ENCODE data around the gene CARS2. TPM values are rescaled to one million over a fixed set of nuclear protein-coding genes. Genes with fewer than 3 reads are reported as not detected.

The CARS2 gene
- total RNA-seq, 2 donors from 2014 or later, result 43.0 to 82.6 TPM

GRCh38 chr13:110637747-110638146 lies 68.2 kb downstream of the CARS2 start:
- DNase-seq, result no peak
- H3K36me3 ChIP-seq, result peaks cover 15% of the 10 kb centered on the region
- no peak for TF ChIP-seq CTCF (IDR thresholded peaks at IDR 0.05)
- no peak overlapping the region for H3K9ac ChIP-seq (ENCODE audit: low read depth in 2 of 2, low read length in 2 of 2)
- intact Hi-C loops (cut with DNase I), result no loop called here
- no peaks in the 10 kb centered on the region for H3K9me3 ChIP-seq
- no peak overlapping the region for H3K27ac ChIP-seq
- H3K4me1 ChIP-seq, result no peaks in the 10 kb centered on the region
- no peaks in the 10 kb centered on the region for H3K27me3 ChIP-seq
- H3K4me3 ChIP-seq, result no peak overlapping the region

GRCh38 chr13:110637275-110637674 lies 68.6 kb downstream of the CARS2 start:
- Histone ChIP-seq H3K9ac (ENCODE audit: low read depth in 2 of 2, low read length in 2 of 2) (no peak overlapping the region), H3K4me3 (no peak overlapping the region), H3K36me3 (peaks cover 15% of the 10 kb centered on the region), H3K9me3 (no peaks in the 10 kb centered on the region), H3K27ac (no peak overlapping the region), H3K27me3 (no peaks in the 10 kb centered on the region), H3K4me1 (no peaks in the 10 kb centered on the region)
- intact Hi-C loops (cut with DNase I), result no loop called here
- no peak for DNase-seq
- no peak for TF ChIP-seq CTCF (IDR thresholded peaks at IDR 0.05)

- TF ChIP-seq CTCF (IDR thresholded peaks at IDR 0.05), result no peak
- DNase-seq, result no peak
- Histone ChIP-seq H3K4me1 (no peaks in the 10 kb centered on the region), H3K27me3 (no peaks in the 10 kb centered on the region), H3K9me3 (no peaks in the 10 kb centered on the region), H3K4me3 (no peak overlapping the region), H3K36me3 (peaks cover 15% of the 10 kb centered on the region), H3K9ac (ENCODE audit: low read depth in 2 of 2, low read length in 2 of 2) (no peak overlapping the region), H3K27ac (no peak overlapping the region)
- intact Hi-C loops (cut with DNase I), result no loop called here
These were observed 69.2 kb downstream of the CARS2 start for GRCh38 chr13:110636701-110637201.

GRCh38 chr13:110636053-110636475 lies 69.9 kb downstream of the CARS2 start:
- Histone ChIP-seq H3K9ac (ENCODE audit: low read depth in 2 of 2, low read length in 2 of 2) (no peak overlapping the region), H3K4me1 (no peaks in the 10 kb centered on the region), H3K9me3 (no peaks in the 10 kb centered on the region), H3K27ac (no peak overlapping the region), H3K36me3 (peaks cover 15% of the 10 kb centered on the region), H3K27me3 (no peaks in the 10 kb centered on the region), H3K4me3 (no peak overlapping the region)
- intact Hi-C loops (cut with DNase I), result no loop called here
- no peak for TF ChIP-seq CTCF (IDR thresholded peaks at IDR 0.05)
- no peak for DNase-seq

GRCh38 chr13:110635405-110636002 lies 70.4 kb downstream of the CARS2 start:
- no peak overlapping the region for H3K4me3 ChIP-seq
- peaks cover 15% of the 10 kb centered on the region for H3K36me3 ChIP-seq
- H3K9ac ChIP-seq (ENCODE audit: low read depth in 2 of 2, low read length in 2 of 2), result no peak overlapping the region
- no peak for TF ChIP-seq CTCF (IDR thresholded peaks at IDR 0.05)
- intact Hi-C loops (cut with DNase I), result no loop called here
- no peaks in the 10 kb centered on the region for H3K4me1 ChIP-seq
- H3K27ac ChIP-seq, result no peak overlapping the region
- no peak for DNase-seq
- H3K27me3 ChIP-seq, result no peaks in the 10 kb centered on the region
- H3K9me3 ChIP-seq, result no peaks in the 10 kb centered on the region

Data from colonic mucosa (tissue), 4 donors.